NK-92 treated with Interleukin-12 subunit alpha and Interleukin-12 subunit beta, amount 100 ng/mL, for 24 hours (cell line): ENCODE data around the gene DNAJC17.
A peak's percentile ranks its signal among the peaks of the same experiment; 100 is the strongest.

Experiments used
- DNase-seq: peaks from one replicate; lab custom pipeline; 2025; lab: John Stamatoyannopoulos, UW

DNAJC17 gene

DNA sequence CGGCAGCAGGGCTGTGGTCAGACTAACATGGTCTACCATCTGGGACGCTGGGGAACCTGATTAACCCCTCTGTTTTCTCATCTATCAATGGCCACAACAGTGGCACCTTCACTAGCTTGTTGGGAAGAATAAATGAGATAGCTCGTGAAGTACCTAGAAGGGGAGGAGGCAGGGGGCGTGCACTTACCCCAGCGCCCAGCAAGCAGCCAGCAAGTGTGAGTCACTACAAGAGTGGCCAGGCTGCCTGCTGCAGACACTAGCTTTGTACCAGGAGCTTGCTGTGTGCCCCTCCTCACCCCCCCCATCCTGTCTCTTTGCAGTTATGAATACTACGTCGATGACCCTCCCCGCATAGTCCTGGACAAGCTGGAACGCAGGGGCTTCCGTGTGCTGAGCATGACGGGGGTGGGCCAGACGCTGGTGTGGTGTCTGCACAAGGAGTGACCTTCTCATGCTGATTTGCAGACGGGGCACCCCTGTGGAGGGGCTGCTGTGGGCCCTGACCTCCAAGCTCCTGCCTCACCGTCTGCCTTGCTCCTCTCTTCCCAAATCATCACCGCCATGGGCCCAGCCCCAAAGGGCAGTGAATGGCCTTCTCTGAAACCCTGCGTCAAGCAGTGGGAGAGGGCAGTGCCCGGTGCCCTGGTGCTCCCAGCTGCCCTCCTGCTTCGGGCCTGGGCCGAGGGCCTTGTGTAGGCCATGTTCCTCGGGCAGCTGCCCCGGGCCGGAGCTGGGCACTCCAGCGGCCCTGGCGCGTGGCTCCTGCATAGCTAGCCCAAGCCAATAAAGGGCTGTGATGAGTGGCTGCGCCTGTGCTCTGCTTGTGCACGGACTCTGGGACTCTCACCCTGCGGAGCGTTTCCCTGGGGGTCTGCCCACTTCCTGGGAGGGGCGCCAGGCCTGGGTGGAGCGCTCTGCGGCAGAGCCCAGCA, 40.1 kb downstream of the DNAJC17 start:
- DNase-seq = no peak

DNA sequence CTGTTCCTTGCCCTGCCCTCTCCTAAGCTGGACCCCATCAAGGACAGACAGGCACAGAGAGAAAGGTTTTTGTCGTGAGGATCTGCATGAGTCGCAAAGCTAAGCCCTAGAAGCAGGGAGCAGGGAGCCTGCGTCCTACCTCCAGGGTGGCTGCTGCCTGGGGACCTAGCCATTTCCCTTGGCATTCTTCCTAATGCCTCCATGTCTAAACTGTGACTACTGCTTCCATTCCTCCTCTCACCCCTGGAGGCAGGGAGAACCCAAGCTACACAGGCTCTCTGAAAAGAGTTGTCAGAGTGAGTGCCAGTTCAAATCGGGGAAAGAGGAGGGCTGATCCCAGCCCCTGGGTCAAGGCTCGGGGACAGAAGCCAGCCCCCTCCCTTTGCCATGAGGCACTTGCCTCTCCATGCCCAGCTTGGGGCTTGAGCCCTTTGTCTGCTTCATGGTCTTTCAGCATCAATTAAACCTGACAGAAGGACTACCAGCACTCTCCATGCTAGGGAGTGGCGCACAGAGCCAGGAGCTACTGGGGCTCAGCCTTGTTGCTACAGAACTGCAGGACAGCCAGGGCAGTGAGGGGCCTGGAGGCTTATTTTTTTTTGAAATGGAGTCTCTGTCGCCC, 41.0 kb downstream of the DNAJC17 start:
- no peak for DNase-seq

DNA sequence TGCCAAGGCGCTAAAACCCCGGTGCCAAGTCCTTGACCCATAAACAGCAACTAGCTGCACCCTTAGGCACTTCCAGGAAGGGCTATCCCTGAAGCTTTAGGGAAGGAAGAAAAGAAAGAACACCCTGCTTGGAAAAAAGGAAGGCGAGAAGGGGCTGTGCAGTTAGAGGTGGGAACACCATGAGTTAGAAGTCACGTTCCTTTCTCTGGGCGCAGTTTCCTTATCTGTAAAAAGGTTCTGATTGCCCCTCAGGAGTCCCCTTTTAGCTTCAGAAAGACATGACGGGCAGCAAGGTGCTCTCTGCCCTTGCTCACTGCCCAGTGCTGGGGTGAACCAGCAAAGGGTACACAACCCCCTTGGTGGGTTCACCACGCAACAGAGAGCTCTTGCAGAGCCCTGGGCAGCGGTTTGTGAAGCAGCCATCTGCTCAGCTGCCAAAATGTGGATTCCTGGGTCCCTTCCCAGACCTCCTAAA, 42.6 kb downstream of the DNAJC17 start:
- DNase-seq = no peak

DNA sequence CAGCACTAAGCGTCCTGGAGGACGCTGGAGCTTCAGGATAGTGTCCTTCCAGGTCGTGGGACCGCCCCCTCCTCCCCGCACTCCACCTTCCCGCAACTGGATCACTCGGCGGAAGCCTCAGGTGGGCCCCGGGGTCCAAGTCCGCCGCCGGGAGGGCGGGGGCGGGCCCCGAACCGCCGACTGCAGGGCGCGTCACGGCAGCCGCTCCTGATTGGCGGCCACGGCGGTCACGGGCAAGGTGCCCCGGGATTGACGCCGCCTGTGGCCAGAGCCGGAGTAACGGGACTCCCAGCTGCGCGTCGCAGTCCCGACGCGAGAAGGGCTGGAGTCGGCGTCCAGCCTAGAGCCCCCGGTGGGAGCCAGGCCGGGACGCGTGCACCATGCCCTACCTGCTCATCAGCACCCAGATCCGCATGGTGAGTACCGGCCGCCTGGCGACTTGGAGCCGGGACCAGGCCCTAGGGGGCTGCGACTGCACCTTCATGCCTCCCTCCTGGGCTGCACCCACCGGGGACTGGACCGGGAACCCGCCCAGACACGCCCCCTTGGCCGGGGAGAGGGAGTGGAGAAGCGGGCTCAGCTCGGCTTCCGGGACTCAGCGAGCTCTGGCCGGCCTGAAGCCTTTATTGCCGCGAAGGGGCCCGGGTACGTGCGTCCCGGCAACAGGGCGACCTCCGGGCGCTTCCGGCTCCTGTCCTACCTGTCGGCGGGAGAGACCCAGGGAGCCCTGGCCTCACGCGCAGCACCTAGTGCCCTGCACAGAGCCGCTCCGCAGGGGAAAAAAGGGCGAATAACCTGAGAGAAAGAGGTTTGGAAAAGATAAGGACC, 43.3 kb downstream of the DNAJC17 start, which contains the start of gene GCHFR:
GCHFR (plus strand) TSS at position 268 of the 828 bp plus-strand sequence; CDS start at position 381, 113 bp downstream.
- DNase-seq = peak; percentile 44

DNA sequence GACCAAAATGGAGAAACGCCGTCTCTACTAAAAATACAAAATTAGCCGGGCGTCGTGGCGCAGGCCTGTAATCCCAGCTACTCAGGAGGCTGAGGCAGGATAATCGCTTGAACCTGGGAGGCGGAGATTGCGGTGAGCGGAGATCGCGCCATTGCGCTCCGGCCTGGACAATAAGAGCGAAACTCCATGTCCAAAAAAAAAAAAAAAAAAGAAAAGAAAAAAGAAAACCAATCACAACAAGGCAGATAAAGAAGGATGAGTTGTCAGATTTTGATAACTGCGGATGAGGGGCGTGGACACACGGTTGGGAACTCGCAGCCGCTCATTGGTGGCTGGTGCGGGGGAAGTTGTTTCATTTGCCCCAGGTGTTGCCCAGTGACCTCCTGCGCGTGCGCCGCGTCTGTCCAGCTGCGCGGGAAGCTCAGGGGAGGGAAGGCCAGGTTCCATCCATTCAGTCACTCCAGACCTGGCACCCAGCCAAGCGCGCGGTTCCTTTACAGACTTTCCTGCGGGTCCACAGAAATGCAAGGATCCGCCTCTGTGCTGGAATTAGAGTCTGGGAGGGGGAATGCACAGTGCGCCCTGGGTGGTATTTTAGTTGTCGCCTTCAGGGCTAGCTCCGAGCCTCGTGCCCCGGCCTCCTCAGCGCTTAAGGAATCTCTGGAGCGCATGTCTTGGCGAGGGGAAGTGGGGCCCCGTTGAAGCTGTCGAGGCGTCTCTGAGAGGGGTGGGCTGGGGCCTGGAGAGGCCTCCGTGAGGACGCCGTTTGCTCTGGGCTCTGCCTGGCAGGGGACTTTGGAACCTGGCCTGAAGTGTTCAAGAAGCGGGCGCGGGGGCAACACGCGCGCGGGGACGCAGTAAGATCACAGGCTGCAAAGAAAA, 44.1 kb downstream of the DNAJC17 start:
- no peak for DNase-seq

DNA sequence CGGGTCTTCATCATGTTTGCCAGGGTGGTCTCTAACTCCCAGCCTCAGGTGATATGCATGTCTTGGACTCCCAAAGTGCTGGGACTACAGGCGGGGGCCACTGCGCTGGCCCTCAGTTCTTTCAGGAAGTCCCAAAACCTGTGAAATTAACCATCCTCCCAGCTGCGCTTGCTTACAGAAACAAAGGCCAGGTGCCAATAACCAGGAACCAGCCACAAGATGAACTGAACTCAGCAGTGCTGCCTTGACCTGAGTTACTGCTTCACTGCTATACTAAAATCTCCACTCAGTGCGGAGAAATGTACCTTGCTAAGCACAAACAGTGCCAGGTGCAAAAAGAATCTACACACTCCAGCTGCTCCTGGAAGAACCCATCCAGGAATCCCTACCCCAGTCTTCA, 47.3 kb downstream of the DNAJC17 start:
- no peak for DNase-seq

DNA sequence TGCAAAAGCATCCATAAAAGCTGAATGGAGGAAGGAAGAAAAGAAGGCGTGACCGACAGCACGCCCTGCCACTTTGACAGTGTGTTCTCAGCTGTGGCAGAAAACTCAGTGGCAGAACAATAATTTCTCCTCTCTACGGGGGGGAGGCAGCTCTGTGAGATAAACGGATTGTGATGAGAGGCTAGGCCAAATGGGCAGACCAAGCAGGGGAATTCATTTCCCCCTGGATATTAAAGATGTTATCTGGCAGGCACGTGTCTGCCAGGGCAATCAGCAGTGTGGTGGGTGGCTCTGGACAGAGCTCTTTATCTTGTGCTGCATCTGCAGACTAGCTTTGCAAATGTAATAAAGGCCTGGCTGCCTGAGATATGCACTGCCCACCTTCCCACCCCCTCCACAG, 50.3 kb downstream of the DNAJC17 start:
- no peak for DNase-seq

DNA sequence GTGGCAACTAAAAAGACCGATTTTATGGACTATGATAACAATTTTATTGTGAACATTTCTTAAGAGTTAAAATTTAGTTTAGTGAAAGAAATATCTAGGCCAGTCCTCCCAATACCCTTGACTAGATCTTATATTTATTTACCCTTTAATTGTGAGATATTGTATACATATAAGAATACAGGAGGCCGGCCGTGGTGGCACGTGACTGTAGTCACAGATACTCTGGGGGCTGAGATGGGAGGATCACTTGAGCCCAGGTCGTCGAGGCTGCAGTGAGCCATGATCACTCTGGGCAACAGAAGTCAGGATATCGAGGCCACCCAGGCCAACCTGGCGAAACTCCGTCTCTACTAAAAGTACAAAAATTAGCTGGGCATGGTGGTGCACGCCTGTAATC, 51.5 kb downstream of the DNAJC17 start:
- DNase-seq = peak; percentile 18

DNA sequence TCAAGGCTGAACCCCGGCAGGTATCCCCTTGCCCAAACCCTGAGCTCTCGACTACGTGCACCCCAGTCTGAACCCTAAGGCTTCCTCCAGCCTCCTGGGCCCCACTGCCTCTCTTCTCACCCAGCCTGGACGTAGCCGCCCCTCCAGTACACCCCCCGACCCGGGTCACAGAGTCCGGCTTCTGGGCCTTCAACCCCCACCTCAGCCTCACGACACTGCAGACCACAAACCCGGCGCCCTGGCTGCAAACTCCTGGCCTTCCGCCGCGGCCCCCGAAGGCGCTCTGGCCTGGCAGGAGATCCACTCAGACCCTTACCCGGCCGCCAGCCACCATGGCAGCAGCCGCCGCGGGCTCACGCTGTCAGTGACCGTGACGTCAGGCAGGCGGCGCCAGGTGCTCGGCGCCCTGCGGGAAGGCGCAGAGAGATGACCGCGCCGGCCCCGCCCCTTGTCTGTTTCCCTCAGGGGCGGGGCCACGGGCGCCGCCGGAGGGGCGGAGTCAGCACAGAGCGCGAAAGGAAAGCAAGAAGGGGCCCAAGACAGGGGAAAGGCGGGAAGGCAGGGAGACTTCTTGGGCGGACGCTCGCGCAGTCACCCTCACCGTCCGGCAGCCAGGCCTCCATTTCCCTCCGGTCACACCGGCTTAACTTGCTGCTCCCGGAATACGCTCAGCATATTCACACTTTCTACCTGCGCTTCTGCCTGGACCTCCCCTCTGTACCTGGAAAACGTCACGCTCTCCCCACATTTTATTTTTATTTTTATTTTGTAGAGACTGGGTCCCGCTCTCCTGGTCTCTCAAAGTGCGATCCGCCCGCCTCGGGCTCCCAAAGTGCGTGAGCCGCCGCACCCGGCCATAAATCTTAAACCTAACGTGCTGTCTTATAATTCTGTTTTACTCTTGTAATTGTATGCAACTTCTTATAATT, 52.1 kb downstream of the DNAJC17 start, which contains the start of gene RMDN3:
RMDN3 (minus strand) TSS at position 372 of the 929 bp plus-strand sequence. CDS start 471 bp downstream, outside the sequence.
- peak; percentile 93 for DNase-seq

DNA sequence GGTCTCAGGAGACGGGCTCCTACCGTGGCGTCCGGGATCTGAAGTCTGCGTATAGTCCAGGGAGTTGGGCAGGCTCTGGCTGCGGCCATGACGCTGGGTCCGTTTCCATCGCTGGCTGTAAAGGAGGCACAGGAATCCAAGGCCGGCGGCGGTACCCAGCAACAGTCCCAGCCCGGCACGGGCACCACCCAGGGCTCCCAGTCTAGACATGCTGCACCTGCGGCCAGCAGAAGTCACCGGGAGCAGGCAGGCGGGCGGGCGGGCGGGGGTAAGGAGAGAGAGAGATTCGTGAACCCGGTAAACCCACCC, 52.7 kb downstream of the DNAJC17 start:
- no peak for DNase-seq

DNA sequence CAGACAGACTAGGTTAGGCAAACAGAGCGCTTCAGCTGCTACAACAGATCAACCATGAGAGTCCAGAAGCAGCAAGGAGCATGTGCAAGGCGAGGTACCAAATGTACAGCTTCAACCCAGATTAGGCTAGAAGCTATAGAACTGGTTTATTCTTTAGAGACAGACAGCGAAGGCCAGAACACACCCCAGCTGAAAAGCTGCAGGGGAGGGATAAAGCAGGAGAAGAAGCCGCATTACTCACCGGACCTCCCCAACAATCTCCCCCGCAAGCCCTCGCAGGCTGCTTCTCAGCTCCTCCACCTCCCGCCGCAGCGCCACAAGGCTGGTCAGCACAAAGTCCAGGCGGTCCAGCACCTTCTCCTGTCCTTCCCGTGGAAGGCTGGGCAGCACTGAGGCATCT, 55.5 kb downstream of the DNAJC17 start:
- no peak for DNase-seq

DNA sequence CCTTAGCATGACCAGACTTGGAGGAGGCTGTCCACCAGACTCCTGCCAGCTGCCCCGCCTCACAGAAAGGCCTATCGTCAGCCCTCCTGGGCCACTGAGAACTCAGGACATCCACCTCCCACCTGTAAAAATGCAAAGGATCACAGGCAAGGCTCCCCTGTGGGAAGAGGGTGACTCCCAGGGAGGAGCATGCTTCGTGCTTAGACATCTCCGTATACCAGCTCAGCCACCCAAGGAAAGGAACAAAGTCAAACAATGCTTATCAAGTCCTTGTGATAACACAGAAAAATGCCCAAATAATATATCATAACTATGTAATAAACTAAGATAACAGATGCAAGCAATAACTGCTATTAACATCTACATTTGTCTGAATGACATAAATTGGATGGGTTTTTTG, 56.4 kb downstream of the DNAJC17 start:
- DNase-seq = no peak

DNA sequence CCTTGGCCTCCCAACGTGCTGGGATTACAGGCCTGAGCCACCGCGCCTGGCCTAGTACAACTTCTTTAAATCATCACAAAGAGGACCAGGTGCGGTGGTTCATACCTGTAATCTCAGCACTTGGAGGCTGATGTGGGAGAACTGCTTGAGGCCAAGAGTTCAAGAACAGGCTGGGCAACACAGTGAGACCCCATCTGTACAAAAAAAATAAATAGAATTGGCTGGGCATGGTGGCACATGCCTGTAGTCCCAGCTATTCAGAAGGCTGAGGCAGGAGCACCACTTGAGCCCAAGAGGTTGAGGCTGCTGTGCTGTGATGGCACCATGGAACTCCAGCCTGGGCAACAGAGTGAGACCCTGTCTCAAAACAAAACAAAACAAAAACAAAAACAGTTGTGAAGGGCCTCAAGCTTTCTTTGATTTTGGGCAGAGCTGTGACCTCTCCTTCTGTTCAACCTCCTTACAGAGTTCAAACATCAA, 58.1 kb downstream of the DNAJC17 start:
- no peak for DNase-seq

DNA sequence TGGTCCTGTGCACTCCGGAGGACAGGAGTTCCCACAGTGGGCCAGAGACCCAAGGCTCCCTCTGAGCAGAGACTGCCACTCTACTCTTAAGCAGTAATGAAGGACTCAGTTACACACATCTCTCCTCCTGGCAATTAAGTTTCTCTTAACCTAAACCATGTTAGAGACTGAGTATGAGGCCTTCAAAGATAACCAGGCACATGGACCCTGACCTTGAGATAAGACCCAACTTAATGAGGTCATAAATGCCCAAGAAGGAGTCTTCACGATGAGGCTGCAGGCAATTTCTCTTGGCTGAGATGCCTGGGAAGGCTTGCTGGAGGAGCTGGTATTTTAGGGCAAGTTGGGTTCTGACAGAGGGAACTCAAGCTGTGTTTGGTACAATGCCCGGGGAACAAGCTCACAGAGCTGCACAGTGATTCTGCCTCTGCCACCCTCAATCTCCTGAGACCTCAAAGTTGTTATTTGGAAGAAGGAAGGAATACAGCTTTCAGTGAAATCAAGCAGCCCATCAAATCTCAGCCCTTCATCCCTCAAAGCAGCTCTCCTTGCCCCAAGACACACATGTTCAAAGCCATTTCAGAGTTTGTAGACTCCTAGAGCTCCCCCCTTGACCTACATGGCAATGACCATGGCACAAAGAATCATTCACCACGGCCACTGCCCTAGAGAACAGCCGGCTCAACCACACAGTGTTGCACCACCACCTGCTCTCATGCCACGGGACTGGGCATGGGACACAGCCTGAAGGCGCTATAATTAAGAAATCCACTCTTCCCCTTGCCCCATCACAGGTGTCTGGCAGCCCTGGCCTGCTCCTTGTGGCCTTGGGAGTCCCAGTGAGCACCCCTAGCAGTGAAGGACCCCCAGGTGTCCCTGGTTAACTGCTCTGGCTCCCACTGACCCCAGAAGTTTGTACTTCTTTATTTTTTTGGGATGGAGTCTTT, 59.3 kb downstream of the DNAJC17 start:
- DNase-seq = no peak

DNA sequence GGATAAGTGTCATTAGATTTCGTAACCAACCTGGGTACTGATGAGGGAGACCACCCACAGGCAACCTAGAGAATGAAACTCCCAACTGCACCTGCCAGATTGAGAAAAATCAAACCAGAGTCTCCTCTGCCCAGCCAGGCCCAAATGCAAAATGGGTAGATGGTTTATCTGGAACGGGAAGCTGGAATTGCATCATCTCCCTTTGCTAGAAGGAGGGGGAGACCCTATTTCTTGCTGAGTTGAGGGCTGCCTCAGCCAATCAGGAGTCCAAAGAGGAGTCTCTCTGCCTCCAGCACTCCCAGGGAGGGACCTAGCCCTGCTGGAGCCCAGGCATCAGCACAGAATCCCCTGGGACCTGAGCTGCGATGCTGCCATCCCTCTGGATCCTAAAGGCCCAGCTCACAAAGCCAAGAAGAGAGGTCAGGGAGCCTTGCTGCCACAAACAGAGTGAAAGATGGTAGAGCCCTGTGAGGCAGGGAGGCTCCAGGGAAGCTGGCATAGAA, 60.3 kb downstream of the DNAJC17 start:
- no peak for DNase-seq

DNA sequence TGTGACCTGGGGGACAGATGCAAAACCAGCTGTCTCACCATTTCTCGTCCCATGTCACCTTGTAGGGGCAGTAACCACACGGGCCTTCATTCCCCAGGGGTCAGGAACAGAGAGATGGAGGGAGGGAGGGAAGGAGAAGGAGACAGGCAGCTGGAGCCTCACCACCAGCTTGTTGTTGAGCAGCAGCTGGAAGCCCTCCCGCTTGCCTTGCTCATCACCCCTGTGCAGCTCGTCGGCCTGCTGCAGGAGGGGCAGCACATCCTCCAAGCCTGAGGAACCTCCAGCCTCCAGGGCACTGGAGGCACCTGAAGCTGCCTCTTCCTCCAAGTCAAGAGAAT, 62.5 kb downstream of the DNAJC17 start:
- no peak for DNase-seq

DNA sequence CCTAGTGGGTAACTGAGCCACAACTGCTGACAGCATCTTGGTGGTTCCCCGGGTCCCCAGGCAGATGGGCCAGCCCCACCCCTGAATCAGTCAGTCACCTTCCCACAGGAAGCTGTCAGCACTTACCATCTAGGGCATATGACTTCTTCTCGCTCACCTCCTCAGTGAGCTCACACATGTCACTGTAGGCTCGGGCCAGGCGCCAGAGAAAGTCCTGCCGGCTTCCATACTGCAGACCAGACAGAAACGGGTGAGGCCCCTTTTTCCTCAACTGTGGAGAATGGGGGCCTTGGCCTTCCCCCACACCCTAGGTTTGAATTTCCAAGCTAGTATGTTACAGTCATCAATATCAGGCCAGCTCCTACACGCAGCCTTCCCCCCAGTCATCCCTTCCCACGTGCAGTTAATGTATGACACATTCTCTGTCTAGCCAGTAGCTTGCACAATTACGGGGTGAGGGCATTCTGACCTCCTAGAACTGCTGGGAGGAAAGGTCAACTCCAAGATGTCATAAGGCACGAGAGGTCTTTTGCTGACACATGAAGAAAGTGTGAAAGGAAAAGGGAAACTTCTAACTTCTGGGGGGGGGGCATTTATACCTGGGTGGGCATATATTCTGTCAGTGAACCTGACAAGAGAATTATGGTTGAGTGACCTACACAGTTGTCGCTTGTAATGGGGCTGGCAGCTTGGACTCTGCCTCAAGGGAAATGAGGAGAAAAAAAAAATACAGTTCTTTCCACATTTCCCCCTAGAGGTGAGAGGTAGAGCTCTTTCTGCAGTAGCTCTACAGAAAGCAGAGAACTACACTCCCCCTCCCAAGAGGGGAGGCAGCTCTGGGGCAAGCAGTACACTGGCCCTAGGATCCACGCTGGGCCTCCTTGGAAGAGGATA, 63.1 kb downstream of the DNAJC17 start:
- DNase-seq = peak; percentile 86

DNA sequence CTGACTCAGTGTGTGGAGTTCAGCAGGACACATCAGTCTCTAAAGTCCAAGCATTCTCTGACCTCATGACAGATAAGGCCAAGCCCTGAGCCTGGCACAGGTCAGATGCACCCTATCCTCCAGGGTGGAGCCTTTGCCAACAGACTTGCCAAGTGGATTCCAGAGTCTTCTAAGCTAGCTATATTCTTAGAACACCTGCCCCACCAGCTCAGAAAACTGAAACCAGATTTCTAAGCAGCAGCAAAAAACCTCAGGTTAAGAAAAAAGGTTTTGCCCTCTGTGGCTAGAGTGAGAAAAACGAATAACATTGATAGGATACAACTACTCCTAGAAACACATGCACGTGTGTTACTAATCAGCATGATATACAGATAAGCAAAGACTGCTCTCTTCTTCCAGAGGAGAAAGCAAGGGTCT, 63.8 kb downstream of the DNAJC17 start:
- peak; percentile 30 for DNase-seq
